Activated CD4-positive, alpha-beta T cell treated with anti-CD3 and anti-CD28 coated beads, Interleukin-2, amount 50 U/mL, for 4 hours (primary cell): ENCODE results near the gene ARHGAP27.
"Not testable (repeated sequence)": the region's sequence is repeated elsewhere in the genome, so short reads cannot be mapped to it uniquely, and the experiment has no call there.

Source experiments
- DNase-seq, 2 experiments: peaks; one replicate each; pipeline ENCODE4 v3.0.0-alpha.2; 2020

Gene ARHGAP27

DNA sequence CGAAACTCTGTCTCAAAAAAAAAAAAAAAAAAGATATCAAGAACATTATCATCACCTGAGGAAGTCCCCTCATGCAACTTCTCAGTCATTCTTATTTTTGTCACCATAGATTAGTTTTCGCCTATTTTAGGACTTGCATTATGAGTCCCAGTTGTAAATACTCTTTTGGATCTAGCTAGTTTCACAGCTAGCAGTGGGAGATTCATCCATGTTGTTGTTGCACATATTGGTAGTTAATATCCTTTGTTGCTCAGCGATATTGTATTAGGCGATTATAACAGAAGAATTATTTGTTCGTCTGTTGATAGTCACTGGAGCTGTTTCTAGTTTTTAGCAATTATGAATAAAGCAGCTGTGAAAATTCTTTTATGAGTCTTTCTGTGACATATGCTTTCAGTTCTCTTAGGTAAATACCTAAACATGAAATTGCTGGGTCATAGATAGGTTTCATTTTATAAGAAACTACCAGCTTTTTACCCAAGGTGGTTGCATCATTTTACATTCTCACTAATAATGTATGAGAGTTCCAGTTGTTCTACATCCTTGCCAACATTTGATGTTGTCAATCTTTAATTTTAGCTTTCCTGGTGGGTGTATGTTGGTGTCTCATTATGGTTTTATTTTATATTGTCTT, 75.2 kb downstream of the ARHGAP27 start:
- DNase-seq, result no peak

DNA sequence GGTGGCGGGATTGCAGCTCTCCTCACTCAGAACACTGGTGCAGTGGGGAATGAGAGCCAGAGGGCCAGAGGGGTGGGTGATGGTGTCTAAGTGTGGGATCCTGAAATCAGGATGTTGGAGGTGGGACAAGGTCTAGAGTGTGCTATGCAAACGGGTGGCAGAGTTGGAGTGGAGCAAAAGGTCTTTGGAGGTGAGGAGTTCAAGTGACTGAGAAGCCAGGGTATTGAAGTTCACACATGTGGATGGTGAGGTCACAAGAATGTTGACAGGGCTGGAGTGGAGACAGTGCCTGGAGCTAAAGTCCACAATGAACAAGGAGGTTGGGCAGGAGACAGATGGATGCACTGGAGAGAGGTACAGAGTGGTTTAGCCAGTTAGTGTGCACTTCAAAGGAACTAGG, 77.6 kb downstream of the ARHGAP27 start:
- DNase-seq, result no peak

DNA sequence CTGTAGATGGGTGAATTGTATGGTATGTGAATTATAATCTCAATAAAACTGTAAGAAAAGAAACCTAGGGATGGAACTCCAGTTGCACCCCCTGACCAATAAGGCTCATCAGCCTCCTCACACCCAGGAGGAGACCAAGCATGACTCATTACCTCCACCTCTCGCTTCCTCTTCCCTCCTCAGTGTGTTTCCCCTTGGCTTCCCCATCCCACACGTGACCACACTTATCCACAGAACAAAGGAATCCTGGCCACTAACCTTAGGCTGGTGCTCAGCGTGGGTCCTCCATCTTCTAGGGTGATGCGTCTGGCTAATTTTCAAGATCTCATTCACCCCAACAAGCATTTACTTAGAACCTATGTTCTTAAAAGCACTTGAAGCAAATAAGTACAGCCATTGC, 79.6 kb downstream of the ARHGAP27 start:
- DNase-seq, result peak in 1 of 2 experiments; percentile 37

DNA sequence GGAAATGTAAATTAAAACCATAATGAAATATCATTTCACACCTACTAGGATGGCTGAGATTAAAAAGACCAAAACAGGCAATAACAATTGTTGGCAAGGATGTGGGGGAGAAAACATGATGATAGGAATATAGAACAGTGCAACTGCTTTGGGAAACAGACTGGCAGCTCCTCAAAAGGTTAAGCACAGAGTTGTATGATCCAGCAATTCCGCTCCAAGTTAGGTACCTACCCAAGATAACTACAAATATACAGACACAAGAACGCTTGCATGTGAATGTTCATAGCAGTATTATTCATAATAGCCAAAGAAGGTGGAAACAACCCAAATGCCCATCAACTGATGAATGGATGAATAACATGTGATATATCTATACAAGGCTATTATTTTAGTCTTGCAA, 80.8 kb downstream of the ARHGAP27 start:
- no peak for DNase-seq

DNA sequence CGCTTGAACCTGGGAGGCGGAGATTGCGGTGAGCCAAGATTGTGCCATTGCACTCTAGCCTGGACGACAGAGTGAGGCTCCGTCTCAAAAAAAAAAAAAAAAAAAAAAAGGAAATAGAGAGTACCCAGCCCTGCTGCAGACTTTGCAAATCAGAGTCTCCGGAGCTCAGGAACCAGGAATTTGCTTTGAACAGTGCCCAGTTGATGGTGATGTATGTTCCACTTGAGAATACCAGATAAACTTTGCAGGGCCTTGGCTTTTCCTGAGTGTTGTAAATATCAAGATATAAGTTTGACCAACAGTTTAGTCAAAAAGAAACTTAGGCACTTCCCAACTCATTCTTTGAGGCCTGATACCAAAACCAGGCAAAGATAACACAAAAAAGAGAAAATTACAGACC, 85.2 kb downstream of the ARHGAP27 start:
- DNase-seq, result no peak

DNA sequence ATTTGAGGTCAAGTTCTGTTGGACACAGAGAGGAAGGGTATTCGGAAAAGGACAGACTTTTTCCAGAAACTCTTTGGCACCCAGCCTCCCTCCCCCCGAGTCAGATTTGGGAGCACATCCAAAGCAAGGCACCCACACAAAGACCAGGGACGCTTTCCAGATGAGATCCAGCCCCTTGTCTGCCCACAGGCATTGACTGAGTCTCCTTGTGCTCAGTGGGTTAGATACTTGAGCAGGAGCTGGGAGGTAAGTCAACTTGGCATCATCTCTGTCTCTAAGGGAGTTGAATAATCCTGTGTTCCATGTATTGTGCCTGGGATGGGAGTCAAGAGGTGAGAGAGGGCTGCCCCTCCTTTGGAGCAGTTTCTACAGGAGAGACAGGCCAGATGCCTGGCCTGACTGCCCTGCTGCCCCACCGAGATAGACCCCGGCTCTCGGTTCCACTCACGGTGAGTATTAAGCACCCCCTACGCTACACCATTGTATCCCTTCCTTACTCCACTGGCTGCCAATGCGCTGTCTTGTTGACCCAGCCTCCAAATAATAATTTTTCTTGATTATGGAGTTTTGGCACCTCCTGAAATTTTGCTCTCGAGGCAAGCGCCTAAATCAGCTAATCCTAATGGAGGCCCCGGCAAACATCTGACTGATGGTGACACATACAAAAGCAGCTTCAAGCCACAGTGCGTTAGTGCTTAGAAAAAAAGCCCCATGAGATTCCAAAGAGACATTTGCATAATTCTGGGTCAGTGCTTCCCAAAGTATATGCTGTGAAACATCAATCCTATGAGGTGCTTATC, 86.3 kb downstream of the ARHGAP27 start:
- DNase-seq, result no peak

DNA sequence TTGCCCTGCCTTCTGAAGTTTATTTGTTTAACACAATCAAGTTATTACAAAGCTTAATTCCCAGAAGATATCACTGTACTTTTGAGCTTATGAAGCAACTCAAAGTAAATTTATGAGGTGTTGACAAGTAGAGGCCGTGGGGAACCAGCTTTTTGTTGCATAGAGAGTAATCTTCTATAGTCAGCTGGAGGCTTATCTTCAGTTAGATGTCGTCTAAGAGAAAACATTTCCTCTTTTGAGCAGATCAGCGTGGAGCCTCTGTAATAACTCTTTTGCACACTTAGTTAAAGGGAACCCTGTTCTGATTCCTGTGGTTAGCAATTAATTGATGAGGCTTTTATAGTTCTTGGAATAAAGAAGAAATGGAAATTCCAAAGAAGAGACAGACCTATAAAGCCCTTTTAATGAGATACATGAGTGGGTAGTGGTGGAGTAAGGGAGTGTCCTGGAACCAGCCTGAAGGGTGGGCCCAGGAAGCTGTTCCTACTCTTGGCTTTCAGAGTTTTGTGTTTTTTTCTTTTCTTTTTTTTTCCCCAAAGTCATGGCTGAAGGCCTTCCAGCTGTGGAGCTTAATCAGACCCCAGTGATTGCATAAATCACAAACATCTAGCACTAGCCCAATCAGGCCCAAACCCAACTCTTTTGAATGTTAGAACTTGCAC, 87.0 kb downstream of the ARHGAP27 start:
- DNase-seq, result no peak

DNA sequence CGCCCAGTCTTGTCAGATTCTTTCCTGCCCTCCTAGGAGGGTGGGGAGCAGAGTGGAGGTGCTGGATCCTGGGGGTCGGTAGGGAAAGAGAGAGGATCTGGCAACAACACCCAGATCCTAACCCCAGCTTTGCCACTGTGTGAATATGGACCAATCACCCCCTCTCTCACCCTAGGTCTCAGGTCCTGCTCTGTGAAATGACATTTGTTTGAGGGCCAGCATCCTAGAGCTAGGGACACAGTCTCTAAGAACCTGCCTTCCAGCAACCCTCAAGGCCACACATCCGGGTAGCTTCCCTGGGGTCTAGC, 87.5 kb downstream of the ARHGAP27 start:
- DNase-seq, result no peak

DNA sequence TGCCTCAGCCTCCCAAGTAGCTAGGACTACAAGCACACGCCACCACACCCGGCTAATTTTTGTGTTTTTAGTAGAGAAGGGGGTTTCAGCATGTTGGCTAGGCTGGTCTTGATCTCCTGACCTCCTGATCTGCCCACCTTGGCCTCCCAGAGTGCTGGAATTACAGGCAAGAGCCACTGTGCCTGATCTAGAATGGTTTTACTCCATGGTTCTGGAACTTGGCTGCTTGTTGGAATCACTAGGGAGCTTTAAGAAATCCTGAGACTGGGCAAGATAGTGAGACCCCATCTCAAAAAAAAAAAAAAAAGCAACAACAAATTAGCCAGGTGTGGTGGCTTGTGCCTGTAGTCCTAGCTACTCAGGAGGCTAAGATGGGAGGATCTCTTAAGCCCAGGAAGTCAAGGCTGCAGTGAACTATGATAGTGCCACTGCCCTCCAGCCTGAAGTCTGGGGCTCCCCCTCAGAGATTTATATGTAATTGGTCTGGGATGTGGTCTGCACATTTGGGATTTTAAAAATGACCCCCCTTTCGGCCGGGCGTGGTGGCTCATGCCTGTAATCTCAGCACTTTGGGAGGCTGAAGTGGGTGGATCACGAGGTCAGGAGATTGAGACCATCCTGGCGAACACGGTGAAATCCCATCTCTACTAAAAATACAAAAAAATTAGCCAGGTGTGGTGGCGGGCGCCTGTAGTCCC, 88.6 kb downstream of the ARHGAP27 start:
- not testable (repeated sequence) for DNase-seq
